Measurements from ENCODE around the gene CLDND2. TPM values are rescaled to one million over a fixed set of nuclear protein-coding genes. Genes with fewer than 3 reads are reported as not detected.
A peak's percentile ranks its signal among the peaks of the same experiment; 100 is the strongest.

CLDND2 gene
- total RNA-seq, 1 experiment from 2014 or later = not detected

DNA sequence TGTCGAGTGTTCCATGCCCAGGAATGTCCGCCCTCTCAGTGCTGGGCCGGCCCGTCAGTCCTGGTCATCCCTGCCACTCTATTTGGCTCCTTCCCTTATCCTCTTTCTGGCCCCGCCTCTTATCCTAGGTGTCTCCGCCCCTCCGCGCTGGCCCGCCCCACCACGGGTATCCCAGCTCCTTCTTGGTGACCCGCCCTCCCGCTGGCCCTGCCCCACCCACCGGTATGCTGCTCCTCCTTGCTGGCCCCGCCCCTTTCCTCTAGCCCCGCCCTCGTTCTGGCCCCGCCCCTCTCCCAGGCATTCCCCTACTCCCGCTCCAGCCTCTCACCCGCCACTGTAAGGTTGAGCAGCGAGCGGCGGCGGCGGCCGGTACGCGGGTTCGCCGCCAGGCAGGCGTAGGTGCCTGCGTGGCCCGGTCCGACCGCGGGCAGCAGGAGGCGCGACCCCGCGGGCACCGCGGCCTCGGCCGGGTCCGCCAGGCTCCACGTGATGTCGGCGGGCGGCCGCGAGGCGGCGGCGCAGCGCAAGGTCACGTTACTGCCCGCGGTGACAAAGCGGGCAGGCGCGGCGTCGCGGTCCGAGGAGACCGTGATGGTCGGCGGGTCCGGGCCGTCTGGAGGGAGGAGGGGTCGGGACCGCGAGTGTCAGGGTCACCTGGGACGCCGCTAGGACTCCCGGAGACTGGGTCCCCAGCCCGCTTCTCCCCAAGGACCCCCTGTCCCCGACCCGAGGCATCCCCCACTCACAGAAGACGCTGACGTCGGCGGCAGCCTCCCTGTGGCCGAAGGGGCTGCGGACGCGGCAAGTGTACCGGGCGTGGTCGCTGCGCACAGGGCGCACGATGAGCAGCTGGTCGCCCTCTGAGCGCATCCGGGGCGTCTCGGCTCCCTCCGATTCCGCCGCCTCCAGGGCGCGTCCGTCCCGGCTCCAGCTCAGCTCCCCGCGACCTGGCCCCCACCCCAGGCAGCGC lies 28.8 kb downstream of the CLDND2 start:
- Histone ChIP-seq H4K91ac (ENCODE audit: insufficient read length, low read depth, low read length) (no peak overlapping the region), H2BK12ac (ENCODE audit: insufficient read length, low read depth, low read length) (no peak overlapping the region), H4K5ac (ENCODE audit: insufficient read length, low read depth, low read length) (no peak overlapping the region)

More for the DNA sequence above, 28.8 kb downstream of the CLDND2 start:
- TF ChIP-seq, protein P1, sequence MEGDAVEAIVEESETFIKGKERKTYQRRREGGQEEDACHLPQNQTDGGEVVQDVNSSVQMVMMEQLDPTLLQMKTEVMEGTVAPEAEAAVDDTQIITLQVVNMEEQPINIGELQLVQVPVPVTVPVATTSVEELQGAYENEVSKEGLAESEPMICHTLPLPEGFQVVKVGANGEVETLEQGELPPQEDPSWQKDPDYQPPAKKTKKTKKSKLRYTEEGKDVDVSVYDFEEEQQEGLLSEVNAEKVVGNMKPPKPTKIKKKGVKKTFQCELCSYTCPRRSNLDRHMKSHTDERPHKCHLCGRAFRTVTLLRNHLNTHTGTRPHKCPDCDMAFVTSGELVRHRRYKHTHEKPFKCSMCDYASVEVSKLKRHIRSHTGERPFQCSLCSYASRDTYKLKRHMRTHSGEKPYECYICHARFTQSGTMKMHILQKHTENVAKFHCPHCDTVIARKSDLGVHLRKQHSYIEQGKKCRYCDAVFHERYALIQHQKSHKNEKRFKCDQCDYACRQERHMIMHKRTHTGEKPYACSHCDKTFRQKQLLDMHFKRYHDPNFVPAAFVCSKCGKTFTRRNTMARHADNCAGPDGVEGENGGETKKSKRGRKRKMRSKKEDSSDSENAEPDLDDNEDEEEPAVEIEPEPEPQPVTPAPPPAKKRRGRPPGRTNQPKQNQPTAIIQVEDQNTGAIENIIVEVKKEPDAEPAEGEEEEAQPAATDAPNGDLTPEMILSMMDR (conservative IDR thresholded peaks at IDR 0.05) = no peak
- no peak overlapping the region for H3K56ac ChIP-seq (ENCODE audit: insufficient read length, low read depth, low read length)
- H3K4me2 ChIP-seq (ENCODE audit: insufficient read depth, insufficient read length, low read length) = peak overlapping the region; percentile 81
- H3K23ac ChIP-seq (ENCODE audit: insufficient read length, low read depth, low read length) = no peak overlapping the region
- H3K9me3 Mint-ChIP-seq = no peaks in the 10 kb centered on the region; a peak in 1 of 5 replicates
- no peak overlapping the region for H2BK20ac ChIP-seq (ENCODE audit: low read depth, low read length, poor library complexity, severe bottlenecking)
- H3K27me3 Mint-ChIP-seq (ENCODE audit: low read depth) = peaks cover 19% of the 10 kb centered on the region
- H3K14ac ChIP-seq (ENCODE audit: insufficient read depth, low read length) = peak overlapping the region; percentile 89; the same call in 1 of the 2 replicates
- H3K4me3 Mint-ChIP-seq = peak overlapping the region; percentile 77 to 89
- H3K9ac ChIP-seq (ENCODE audit: extremely low read depth, insufficient read length, low read length) = no peak overlapping the region
- H3K4me1 Mint-ChIP-seq = peaks cover 23 to 29% of the 10 kb centered on the region in 2 experiments
- no peak overlapping the region for H2BK120ac ChIP-seq (ENCODE audit: low read depth, low read length, poor library complexity, severe bottlenecking)
- H3K27me3 ChIP-seq (ENCODE audit: insufficient read depth, low read length) = no peaks in the 10 kb centered on the region
- no peaks in the 10 kb centered on the region for H3K9me3 ChIP-seq (ENCODE audit: control insufficient read depth, low read depth, low read length)
- no peaks in the 10 kb centered on the region for H4K20me1 ChIP-seq (ENCODE audit: control insufficient read depth, insufficient read depth, insufficient read length)
- H2AFZ ChIP-seq (ENCODE audit: low read length) = peak overlapping the region; percentile 76
- peaks cover 6% of the 10 kb centered on the region for H3K23me2 ChIP-seq (ENCODE audit: insufficient read length, low read depth, low read length, poor library complexity, severe bottlenecking)
- H2BK15ac ChIP-seq (ENCODE audit: low read depth, low read length) = no peak overlapping the region
- H2BK5ac ChIP-seq (ENCODE audit: insufficient read length, low read length) = no peak overlapping the region
- no peaks in the 10 kb centered on the region for H3K79me1 ChIP-seq (ENCODE audit: insufficient read depth, low read depth, low read length, poor library complexity, severe bottlenecking)
- WGBS (ENCODE audit: extremely low coverage, insufficient read length, low lambda C conversion rate) = no CpG with 5 or more reads among the region's 107 CpGs
- no peak overlapping the region for H3K4ac ChIP-seq (ENCODE audit: low read depth, low read length)
- no peak overlapping the region for H2AK5ac ChIP-seq (ENCODE audit: insufficient read length, low read length)
- H3K27ac ChIP-seq (ENCODE audit: insufficient read length, low read depth, low read length) = no peak overlapping the region
- H4K8ac ChIP-seq (replicated peaks; ENCODE audit: insufficient read length, low read depth, low read length) = no peak overlapping the region
- peak overlapping the region; percentile 87 to 98 (median 97); a peak in 6 of 7 replicates for H3K27ac Mint-ChIP-seq
- no peak overlapping the region for H3T11ph ChIP-seq (ENCODE audit: low read length)
- peaks cover 14% of the 10 kb centered on the region for H3K4me1 ChIP-seq (ENCODE audit: insufficient read depth, low read length)
- peak; percentile 99 for DNase-seq
- H3K79me2 ChIP-seq (ENCODE audit: insufficient read depth, low read length) = no peaks in the 10 kb centered on the region
- peaks cover 5 to 8% (median 7%) of the 10 kb centered on the region in 3 experiments; a peak in 5 of 7 replicates for H3K36me3 Mint-ChIP-seq (ENCODE audit: insufficient read depth in 1 of 3, low read depth in 3 of 3)
- H3K18ac ChIP-seq (ENCODE audit: insufficient read length, low read depth, low read length) = peak overlapping the region; percentile 28

Measured in H9 (cell line).